Measurements from ENCODE around the gene LPAR1.

- no peak for TF ChIP-seq CTCF (IDR thresholded peaks at IDR 0.05)
- TF ChIP-seq POLR2A (IDR thresholded peaks at IDR 0.05) = no peak
Measured at GRCh38 chr9:111038331-111039230, at the start of gene LPAR1.

Data from adrenal gland (tissue), 5 donors.